A172 (cell line): ENCODE data around the gene CRIM1. TPM values are rescaled to one million over a fixed set of nuclear protein-coding genes. Genes with fewer than 3 reads are reported as not detected.
A peak's percentile ranks its signal among the peaks of the same experiment; 100 is the strongest.

ENCODE experiments used
- DNase-seq: peaks from one replicate; pipeline ENCODE4 v3.0.0-alpha.2; 2015; ENCODE audit warnings: low spot score
- total RNA-seq: library from RNA; depleted of rRNA; stranded (reverse); fragments of >200 nt; shearing (Covaris generic); gene quantifications from 2 replicates; pipeline ENCODE4 v1.2.3, GENCODE V29; 2014

CRIM1 gene
- total RNA-seq, 1 experiment from 2014 or later = 406 TPM

DNA sequence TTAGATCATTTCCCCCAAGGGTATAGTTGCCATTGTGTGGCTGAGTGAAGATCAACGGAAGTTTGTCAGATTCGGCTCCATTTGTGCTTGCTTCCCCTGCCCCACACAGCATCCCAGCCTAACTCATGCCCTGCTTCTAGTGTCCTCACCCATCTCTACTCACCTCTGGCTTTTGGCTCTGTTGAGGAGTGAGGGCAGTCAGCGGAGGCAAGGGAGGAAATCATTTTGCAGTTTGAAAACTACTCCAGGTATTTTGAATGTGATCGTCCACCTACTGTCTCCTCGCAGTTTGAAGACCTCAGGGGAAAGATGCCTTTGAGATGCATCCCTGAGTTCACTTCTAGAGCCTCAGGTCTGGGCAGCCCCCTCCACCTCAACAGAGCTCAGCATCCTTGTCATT, 126.1 kb downstream of the CRIM1 start:
- no peak for DNase-seq

DNA sequence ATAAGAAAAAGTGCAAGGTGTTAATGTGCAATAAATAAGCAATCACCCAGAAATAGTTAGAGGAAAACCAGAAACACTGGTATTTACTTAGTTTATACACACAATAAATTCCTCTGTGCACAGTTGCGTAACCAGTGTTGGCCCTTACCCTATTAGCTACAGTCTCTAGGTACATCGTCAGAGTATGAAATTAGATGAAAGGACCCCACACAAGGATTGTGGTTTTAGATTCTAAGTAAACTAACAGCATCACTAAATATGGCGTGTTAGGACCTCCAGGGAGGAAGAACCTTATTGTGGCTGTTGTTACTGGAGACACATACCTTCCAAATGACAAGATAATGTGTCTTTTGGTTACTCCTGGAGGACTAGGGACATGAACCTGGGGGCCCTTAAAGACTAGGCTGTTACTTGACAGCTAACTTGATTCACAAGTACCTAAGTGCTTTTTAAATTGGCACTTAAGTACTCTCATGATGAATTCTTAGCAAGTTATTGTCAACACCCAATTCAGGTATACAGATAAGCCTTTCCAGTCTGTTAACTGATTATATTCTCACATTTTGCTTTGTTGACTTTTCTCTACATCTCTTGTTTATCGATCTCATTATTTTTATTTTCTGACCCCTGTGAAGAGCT, 127.1 kb downstream of the CRIM1 start:
- DNase-seq = peak; percentile 49

DNA sequence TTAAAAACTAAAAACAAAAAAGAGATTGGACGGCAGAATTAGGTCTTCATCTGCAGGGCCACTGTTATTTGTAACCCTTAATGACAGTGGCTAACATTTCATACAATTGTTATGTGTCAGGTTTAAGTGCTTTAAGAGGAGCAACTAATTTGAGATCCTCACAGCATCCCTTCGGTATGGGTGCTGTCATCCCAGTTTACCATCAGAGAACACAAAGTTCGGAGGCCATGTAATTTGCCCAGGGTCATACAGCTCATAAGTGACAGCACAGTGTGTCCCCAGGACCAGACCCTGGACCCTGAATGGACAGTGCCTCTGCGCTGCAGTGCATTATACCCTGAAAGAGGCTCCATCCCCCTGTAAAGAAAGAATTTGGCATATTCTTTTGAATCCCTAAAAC, 127.7 kb downstream of the CRIM1 start:
- no peak for DNase-seq

DNA sequence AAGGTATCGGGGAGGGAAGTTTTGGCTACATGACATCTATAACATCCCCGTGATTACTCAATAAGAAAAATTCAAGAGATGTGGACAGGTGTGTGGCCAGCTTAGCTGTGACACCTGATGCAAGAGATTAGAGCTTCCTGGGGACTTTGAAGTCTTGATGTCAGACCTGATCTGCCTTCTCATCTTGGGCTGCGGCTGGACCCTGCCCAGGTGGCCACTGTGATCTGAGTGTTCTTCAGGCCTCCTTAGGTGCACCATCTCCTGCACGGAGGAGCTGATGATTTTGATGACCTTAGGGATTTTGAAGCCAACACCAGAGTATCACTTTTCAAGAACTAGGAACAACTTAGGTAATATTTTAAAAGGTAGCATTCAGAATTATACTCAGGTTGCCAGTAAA, 128.9 kb downstream of the CRIM1 start:
- DNase-seq = no peak

DNA sequence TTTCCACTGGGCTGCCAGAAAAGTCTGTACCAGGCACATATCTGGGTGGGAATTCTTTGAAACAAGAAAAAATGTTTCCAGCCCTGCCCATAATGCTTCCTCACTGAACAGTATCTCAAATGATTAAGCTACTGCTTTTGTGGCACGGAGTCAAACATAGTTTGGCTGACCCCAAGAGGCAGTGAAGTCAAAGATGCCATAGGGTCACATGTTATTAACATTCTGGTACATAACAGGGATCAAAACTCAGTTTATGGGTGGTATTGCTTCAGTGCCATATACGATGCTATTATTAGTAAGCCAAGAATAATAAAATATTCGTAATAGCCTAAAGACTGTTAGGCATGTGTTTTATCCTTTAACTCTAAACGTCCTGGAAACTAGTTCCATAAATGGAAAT, 129.9 kb downstream of the CRIM1 start:
- peak; percentile 87 for DNase-seq

DNA sequence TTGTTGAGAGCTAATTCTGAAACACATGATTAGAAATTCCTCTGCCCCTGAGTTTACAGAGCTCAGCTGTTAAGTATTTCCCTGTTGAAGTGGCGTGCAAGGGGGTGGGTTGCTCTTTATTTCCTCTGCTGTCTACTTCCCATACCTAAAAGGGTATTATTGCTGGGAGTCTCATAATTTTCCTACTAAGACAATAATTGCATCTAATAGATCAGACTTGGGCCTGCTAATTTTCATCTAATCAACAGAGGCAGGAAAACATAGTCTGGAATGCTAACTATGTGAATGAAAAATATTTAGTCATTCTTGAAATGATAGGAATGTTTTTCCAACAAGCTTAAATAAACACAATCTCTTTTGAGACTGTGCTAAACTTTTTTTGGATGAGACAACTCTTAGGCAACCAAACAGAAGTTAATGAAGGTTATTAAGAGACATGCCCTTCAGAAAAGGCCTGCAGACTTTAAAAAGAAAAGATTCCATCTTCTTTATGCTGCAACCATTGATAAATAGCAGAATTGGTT, 131.0 kb downstream of the CRIM1 start:
- DNase-seq = peak; percentile 92

DNA sequence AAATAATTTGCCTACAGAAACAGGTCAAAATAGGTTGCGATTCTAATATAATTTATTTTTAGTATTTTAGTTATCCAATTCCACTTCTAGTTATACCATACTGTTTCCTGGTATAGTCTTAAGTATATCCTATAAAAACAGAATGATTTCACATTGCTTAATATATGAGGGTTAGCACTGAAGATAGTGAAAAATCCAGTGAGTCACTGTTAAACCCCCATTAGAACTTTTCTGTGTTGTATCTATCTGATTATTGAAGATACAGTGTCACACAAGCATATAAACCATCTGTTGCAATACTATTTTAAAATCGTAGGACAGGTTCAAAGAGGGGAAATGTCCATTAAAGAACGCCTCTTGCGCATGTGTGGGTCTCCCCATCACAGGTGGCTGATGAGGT, 132.4 kb downstream of the CRIM1 start:
- no peak for DNase-seq

DNA sequence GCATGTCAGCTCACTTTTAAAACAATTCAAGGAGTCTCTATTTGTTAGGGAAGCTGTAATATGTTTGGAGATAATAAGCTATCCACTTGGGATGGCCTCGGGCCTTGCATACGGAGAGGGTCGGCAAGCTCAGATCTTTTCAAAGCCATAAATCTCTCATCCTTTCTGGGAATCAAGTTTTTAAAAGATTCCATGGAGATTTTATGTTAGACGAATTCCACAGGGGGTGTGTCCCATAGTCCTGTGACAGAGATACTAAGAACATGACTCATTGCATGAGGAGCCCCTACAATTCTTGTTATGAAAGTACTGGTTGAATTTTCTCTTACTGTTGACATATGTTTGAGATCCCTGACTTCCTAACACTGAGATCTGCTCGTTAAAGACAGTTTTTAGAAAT, 133.7 kb downstream of the CRIM1 start:
- DNase-seq = peak; percentile 95

DNA sequence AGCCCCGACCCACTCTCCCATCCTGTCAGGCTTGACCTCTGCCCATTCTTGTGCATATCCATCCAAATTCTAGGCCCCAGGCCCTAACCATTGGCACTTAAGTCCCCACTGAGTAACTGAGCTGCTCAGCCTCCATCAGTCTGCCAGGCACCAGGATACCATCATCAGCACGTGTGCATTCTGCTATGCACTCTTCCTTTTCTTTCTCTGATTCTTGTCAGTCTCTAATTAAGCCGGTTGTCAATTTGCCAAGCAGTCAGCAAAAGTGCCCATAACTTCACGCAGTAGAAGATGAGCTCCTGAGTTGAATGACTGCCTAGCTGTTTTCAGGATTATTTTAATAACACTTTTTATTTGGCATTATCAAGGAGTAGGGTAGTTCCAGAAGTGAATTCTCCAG, 135.2 kb downstream of the CRIM1 start:
- DNase-seq = no peak

DNA sequence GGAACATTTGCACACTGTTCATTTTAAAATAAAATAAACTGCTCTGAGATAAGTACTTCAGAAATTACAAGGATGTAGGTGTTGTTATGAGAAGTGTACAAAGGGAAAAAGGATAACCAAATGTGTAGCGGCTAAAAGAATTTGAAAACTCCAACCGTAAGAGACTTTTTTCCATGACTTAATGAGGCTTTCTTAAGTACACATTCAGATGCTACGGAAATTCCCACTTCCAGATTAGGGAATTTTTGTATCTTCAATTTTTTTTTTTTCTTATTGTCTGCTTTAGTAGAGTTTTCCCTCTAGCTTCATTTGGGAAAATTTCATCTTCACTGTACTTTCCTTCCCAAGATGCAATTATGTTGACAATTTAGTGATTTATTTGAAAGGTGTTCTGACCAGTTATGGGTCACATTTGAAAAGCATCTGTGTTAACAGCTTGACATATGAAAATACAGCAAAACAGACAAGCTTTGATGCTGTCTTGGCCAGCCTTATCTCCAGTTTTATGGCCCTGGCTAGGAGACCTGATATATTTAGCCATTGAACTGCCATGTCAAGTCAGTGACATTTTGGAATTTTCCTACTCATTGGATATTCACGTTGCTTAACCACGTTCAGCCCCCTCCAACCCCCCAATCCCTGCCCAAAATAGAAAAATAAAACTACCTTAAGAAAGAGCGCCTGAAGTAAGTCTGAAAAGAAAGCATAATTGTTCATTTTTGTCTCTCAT, 136.8 kb downstream of the CRIM1 start:
- DNase-seq = peak; percentile 80

DNA sequence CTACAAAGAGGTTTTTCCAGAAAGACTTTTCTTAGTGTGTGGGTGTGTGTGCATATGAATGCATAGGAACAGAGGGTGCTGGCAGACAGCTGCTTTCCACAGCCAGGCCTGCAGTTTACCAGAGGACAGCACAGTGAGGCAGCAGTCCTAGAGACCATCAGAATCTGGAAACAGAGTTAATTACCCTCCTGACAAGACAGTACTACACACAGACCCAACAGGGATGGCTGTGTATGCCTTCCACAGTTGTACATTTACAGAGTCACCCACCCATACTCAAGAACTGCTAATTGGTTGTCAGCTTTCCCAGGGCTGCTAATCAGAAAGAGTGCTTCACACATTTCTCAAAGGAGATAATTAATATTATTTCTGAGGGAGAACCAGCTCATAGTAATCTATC, 137.7 kb downstream of the CRIM1 start:
- DNase-seq = no peak

DNA sequence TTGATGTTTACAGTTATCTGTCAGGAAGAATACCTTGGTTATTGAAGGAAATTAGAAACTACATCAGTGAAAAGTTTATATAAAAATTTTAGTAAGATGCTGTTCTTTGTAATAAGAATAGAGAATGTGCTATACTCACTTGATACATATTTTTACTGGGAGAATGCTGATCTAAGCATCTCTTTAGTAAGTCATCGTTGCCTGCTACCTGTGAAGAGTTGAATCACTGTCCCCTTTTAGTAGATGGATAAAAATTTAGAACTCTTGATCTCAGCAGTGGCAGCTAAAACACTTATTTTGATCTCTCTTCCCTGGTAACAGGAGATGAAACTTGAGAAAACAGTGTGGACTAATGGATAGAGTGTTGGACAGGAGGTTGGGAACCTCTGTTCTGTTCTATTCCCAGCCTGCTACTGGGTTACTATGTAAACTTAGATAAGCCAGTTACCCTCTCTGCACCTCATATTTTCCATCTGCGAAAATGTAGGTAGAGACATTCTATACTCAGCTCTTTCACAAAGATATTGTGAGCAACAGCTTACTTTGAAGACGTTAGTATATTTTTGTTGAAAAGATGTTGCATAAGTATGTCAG, 142.1 kb downstream of the CRIM1 start:
- DNase-seq = no peak

DNA sequence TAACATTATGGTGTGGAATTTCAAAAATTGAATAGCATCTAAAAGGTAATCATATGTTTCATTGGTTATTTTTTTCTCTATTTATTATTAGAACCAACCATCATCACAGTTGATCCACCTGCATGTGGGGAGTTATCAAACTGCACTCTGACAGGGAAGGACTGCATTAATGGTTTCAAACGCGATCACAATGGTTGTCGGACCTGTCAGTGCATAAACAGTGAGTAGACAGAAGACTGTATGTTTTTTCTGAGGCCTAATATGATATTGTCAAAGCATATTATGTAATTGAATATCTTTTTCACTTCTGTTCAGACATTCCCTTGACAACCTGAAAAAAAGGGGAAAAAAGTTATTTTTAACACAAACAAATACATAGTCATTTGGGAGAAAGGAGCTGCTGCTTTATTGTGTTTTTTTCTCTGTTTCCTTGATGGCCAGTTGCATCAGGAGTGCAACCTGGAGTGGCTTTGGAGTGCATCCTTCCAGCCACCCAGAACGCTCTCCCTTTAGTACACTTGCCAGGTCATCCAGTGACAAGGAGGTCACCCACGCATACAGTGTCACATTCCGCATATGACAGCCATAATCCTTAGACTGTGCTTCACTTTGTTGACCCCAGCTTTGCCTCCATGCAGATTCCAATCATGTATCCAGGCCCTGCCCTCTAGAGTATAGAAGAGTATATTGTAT, 143.7 kb downstream of the CRIM1 start:
- DNase-seq = no peak

DNA sequence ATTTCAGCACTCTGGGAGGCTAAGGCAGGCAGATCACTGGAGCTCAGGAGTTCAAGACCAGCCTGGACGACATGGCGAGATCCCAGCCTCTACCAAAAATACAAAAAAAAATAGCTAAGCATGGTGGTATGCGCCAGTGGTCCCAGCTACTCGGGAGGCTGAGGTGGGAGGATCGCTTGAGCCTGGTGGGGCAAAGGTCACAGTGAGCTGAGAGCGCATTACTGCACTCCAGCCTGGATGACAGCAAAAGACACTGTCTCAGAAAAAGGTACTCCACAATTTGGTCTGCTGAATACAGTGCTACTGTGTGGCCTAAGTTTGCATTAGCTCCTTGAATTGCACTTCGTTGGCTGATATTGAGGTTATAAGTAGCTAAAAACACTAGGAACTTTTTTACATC, 144.5 kb downstream of the CRIM1 start:
- DNase-seq = no peak

DNA sequence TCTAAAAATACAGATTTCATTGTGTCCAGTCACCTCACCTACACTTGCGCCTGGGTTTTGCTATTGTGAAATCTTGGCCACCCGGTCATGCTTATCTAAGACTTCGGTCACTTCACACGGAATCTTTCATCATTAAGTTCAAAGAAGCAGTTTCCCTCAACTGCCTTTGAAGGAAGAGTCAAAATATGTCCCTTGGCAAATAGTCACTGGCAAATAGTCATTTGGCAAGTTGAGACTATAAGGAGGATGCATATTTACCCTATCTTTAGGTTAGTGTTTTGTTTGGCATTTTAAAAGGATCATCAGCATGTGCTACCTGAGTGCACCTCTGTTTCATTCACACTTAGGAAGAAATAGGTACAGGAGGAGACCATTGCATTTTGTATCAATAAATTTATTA, 146.5 kb downstream of the CRIM1 start:
- DNase-seq = no peak

DNA sequence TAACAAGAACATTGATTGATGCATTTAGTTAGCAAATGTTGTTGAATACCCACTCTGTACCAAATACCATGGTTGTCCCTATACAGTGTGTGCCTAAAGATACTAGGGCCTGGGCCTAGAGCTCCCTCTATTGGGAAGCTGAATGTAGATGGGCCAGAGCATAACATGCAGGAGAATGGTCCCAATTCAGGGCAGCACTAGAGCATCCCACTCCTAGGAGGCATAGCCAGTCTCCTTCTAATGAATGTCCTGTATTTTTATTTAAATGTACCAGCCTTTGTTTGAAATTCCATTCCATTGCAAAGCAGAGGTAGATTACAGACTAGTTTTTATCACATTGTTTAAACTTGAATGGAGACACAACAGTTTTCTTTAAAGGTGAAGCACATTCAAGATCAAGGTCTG, 151.8 kb downstream of the CRIM1 start:
- DNase-seq = peak; percentile 70

DNA sequence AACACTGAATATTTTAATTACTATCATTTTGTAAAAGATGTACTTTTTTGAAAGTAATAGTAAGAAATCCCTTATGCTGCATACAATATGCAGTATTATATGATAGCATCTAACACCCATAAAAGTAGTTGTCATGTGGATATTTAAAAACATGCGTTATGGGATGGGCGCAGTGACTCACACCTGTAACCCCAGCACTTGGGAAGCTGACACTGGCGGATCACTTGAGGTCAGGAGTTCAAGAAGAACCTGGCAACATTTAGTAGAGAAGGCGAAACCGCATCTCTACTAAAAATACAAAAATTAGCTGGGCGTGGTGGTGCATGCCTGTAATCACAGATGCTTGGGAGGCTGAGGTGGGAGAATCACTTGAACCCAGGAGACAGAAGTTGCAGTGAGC, 153.5 kb downstream of the CRIM1 start:
- DNase-seq = no peak

DNA sequence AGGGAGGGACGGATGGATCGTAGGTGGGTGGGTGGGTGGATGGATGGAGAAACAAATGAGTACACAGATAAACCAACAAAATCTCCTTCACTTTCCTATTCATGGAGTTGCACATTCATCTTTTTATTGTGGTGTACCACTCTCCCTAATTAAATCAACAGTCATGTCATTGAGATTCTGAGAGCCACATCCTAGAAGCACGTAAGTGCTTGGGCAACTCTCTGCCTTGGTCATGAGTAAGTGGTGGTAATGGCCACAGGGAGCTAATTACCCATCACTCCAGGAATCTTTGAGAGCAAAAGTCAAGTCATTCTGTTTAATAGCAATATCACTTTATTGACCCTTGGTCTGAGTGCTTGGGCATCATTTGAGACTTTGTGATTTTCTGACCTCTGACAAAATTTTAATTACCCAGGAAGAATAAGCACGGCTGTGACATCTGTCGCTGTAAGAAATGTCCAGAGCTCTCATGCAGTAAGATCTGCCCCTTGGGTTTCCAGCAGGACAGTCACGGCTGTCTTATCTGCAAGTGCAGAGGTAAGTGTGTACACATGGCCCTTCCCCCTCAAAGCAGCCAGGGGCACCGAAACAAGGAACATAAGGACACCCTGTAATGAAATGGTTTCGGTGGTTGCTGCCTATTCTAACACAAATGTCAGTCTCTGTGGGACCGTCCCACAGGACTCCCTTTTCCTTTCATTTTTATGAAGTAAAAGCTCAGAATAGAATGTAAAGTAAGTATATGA, 156.5 kb downstream of the CRIM1 start:
- DNase-seq = no peak

DNA sequence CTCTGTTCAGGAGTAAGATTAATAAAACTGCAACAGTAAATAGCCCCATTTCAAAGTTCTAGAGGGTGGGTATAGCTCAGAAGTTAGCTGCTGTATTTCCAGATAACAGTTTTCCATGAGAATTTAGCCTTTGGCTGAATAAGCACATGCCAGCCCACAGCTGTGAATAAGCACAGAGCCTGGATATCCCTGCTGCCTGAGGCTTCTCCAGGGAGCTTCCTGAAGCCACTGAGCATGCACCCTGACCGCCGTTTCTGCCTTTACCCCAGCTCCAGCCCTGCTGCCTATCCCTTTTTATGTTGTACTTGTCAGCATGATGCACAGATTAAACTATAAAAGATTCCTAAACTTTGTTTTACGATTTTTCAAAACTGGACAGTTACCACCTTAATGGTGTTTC, 157.1 kb downstream of the CRIM1 start:
- DNase-seq = no peak

DNA sequence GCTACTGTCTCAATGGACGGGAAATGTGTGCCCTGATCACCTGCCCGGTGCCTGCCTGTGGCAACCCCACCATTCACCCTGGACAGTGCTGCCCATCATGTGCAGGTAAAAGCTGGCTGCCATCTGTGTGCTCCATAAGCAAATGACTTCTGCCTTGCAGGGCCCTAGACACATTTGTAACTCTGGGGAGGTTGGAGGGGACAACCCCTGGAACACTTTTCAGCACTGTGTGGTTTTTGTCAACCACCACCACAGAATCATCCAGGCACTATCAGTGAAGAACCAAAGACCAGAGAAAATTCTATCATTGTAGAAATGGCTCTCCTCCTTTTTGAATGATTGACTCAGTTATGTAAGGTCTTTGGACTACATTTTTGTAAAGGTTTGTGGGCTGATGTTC, 158.1 kb downstream of the CRIM1 start:
- DNase-seq = no peak

DNA sequence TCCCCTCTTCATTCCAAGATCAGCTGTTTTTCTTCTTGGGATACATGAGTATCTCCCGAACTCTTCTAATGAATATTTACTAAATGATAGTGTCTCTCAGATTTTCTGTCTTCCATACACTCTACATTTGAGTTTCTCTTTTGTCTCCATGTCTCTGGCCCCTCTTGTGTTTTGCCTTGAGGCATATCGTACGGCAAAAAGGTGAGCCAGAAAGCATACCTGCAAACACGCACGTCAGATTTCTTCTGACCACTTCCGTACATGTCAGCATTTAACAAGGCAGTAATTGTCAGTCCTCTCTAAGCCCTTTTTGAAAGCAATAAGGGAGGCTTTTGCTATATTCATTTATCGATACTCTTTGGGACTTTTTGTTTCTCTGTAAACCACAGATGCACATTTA, 160.0 kb downstream of the CRIM1 start:
- DNase-seq = no peak
